Measurements from ENCODE around the gene TCF4.
A peak's percentile ranks its signal among the peaks of the same experiment; 100 is the strongest.

TCF4 gene

DNA sequence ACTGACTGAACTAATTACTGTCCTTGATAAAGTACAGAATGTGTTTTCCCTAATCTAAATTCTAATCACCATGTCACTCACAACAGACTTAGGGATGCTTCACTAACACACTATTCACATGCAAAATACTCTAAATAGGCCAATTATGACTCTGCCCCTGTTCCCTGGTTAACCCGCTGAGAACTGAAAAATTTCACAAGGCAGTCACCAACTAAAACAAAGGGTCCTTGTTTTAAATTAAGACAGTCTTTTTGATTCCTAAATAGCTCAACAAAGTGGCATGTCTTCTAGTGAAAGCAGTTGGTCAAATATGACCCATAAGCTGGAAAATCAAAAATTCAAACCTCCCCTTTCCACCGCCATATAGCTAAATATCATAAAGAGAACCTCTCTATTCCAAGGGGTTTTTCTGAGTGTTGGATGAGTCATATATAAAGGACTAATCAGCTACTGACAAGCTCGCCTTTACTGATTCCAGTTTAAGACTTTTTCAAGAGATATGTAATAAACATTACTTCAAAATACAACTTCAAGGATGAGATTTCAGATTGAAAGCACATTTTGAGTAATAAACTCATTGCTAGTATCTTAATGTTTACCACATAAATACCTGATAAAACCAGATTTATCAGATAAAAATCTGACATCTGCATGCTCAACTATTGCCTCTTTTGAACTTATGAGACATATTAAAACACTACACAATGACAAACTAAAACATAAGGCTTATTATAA is 235.8 kb downstream of the TCF4 start:
- no peak overlapping the region for H3K4me3 ChIP-seq (ENCODE audit: low read depth, low read length)
- no peak for DNase-seq (ENCODE audit: low read depth, low spot score)
- in situ Hi-C loops (cut with HindIII; ENCODE audit: low sequenced_read_pairs): no loop called here
- no peak for TF ChIP-seq CTCF (IDR thresholded peaks at IDR 0.05; ENCODE audit: low read depth, low read length)

GRCh38 chr18:55351241-55351691 is 236.7 kb downstream of the TCF4 start:
- H3K4me3 ChIP-seq (ENCODE audit: low read depth, low read length): no peak overlapping the region
- in situ Hi-C loops (cut with HindIII; ENCODE audit: low sequenced_read_pairs): no loop called here
- DNase-seq (ENCODE audit: low read depth, low spot score): peak; percentile 36
- TF ChIP-seq CTCF (IDR thresholded peaks at IDR 0.05; ENCODE audit: low read depth, low read length): no peak

DNA sequence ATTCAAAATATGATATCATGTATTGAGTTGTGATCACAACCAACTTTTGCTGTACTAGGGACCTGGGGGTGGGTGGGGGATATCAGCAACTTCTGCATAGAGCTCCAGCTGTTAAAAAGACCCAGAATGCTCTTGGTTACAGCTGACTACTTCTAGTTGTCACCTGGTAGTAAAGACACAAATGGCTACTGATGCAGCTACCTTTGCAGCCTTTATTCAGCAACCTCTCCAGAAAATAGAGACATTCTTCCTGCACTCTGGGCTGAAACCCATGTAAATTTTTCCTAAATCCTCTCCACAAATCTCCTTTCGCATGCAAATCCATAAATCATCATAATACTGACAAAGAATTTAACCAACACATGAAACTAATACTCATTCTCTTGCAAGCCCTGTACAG is 238.3 kb downstream of the TCF4 start:
- DNase-seq (ENCODE audit: low read depth, low spot score): no peak
- in situ Hi-C loops (cut with HindIII; ENCODE audit: low sequenced_read_pairs): no loop called here
- no peak overlapping the region for H3K4me3 ChIP-seq (ENCODE audit: low read depth, low read length)
- no peak for TF ChIP-seq CTCF (IDR thresholded peaks at IDR 0.05; ENCODE audit: low read depth, low read length)

GRCh38 chr18:55346961-55347740 is 240.8 kb downstream of the TCF4 start:
- in situ Hi-C loops (cut with HindIII; ENCODE audit: low sequenced_read_pairs): no loop called here
- no peak for TF ChIP-seq CTCF (IDR thresholded peaks at IDR 0.05; ENCODE audit: low read depth, low read length)
- DNase-seq (ENCODE audit: low read depth, low spot score): no peak
- no peak overlapping the region for H3K4me3 ChIP-seq (ENCODE audit: low read depth, low read length)

DNA sequence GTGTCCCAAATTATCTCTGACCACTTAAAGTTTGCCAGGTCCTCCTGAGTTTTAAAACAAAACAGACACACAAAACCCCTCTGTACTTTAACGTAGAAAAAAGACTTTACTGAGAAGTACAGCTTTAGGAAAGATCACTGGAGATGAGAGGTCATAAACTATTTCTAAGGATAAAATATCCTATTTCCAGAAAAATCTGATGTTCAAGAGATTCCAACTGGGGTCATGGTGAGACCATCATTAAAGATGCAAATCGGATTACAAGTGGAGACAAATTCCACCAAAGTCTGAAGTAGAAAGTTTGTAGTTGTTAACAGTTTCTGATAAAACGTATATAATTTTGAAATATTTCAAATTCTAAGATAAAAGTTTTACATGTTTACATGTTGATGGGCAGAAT is 241.6 kb downstream of the TCF4 start:
- H3K4me3 ChIP-seq (ENCODE audit: low read depth, low read length): no peak overlapping the region
- no peak for TF ChIP-seq CTCF (IDR thresholded peaks at IDR 0.05; ENCODE audit: low read depth, low read length)
- no peak for DNase-seq (ENCODE audit: low read depth, low spot score)
- in situ Hi-C loops (cut with HindIII; ENCODE audit: low sequenced_read_pairs): no loop called here

DNA sequence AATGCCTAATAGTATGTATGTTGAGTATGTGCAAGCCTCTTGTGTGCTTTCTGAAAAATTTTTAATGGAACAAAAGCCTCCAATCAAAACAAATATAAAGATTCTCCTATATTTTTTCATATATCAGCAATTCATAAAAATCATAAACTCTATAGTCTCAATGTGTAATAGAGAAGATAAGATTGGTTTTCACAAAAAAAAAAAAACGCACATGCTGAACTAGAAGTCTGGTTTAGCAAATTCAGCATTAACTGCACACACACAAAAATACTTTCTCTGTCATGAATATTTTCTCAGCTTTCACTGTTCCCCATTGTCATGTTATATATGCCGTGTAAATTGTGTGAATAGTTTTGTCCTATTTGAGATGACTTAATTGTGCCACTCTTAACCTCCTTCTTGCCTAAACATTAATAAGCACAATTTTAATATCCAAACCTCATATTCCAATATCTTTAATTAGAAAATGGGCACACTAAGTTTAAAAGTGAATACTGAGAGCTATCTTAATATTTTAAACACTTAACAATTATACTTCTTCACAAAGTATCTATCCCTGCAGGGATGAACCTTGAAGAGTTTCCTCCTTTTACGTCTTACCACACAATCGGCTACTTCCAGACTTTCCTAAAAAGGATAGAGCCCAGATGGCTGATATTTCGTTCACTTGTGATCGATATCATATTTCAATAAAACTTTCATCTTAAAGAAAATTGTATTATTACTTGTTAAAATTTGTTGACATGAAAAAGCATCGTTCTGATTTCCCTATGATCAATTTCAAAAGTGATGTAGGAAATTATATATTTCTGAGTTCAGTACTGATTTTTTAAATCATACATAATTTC is 242.7 kb downstream of the TCF4 start:
- TF ChIP-seq CTCF (IDR thresholded peaks at IDR 0.05; ENCODE audit: low read depth, low read length): no peak
- H3K4me3 ChIP-seq (ENCODE audit: low read depth, low read length): no peak overlapping the region
- in situ Hi-C loops (cut with HindIII; ENCODE audit: low sequenced_read_pairs): no loop called here
- no peak for DNase-seq (ENCODE audit: low read depth, low spot score)

Measured in astrocyte of the spinal cord (primary cell).